Pons (tissue), 1 donor: ENCODE measurements around the gene SERTAD1.
"Not testable (repeated sequence)": the region's sequence is repeated elsewhere in the genome, so short reads cannot be mapped to it uniquely, and the experiment has no call there.

ENCODE experiments used
- DNase-seq: peaks from one replicate; pipeline ENCODE4 v3.0.0-alpha.2; 2016; ENCODE audit warnings: low spot score

SERTAD1 gene

GRCh38 chr19:40422748-40423566 is 2.8 kb downstream of the SERTAD1 start:
- no peak for DNase-seq

- no peak for DNase-seq
Observed at GRCh38 chr19:40421993-40422747, 3.6 kb downstream of the SERTAD1 start.

- peak; percentile 85 for DNase-seq
Observed at GRCh38 chr19:40420766-40421765, 4.7 kb downstream of the SERTAD1 start.

GRCh38 chr19:40420451-40420765 is 5.4 kb downstream of the SERTAD1 start:
- no peak for DNase-seq

- no peak for DNase-seq
Observed at GRCh38 chr19:40419780-40420179, 6.0 kb downstream of the SERTAD1 start.

- no peak for DNase-seq
Observed at GRCh38 chr19:40419066-40419612, 6.7 kb downstream of the SERTAD1 start.

- DNase-seq: no peak
Observed at GRCh38 chr19:40418040-40418439, 7.8 kb downstream of the SERTAD1 start.

GRCh38 chr19:40417643-40417981 is 8.2 kb downstream of the SERTAD1 start:
- DNase-seq: no peak

- DNase-seq: no peak
Observed at GRCh38 chr19:40416918-40417642, 8.7 kb downstream of the SERTAD1 start.

- DNase-seq: no peak
Observed at GRCh38 chr19:40415768-40416167, 10.0 kb downstream of the SERTAD1 start.

- DNase-seq: no peak
Observed at GRCh38 chr19:40414542-40415535, 11.0 kb downstream of the SERTAD1 start.

- DNase-seq: no peak
Observed at GRCh38 chr19:40413291-40413845, 12.4 kb downstream of the SERTAD1 start, which contains the start of gene PRX. Gene PRX, minus strand, starts transcription at chr19:40413378. Its CDS starts 5,446 bp downstream, at chr19:40407932.

GRCh38 chr19:40412866-40413265 is 12.9 kb downstream of the SERTAD1 start:
- no peak for DNase-seq

GRCh38 chr19:40411958-40412499 is 13.8 kb downstream of the SERTAD1 start:
- DNase-seq: no peak

- no peak for DNase-seq
Observed at GRCh38 chr19:40411125-40411842, 14.5 kb downstream of the SERTAD1 start.

- no peak for DNase-seq
Observed at GRCh38 chr19:40410030-40410389, 15.8 kb downstream of the SERTAD1 start.

- DNase-seq: not testable (repeated sequence)
Observed at GRCh38 chr19:40408598-40408925, 17.2 kb downstream of the SERTAD1 start.

GRCh38 chr19:40407714-40408597 is 17.8 kb downstream of the SERTAD1 start:
- no peak for DNase-seq
